Measurements from ENCODE around the gene ATP4A. TPM values are rescaled to one million over a fixed set of nuclear protein-coding genes. Genes with fewer than 3 reads are reported as not detected.

Gene ATP4A
- total RNA-seq, 1 donor from 2014 or later = not detected

- Mint-ChIP-seq H3K27ac (no peak overlapping the region), H3K4me1 (ENCODE audit: low read depth) (peaks cover 13% of the 10 kb centered on the region), H3K27me3 (peaks cover 11% of the 10 kb centered on the region), H3K9me3 (ENCODE audit: low read depth) (no peaks in the 10 kb centered on the region), H3K4me3 (ENCODE audit: low read depth) (peak overlapping the region; percentile 42), H3K36me3 (ENCODE audit: insufficient read depth) (peaks cover 3% of the 10 kb centered on the region)
- DNase-seq (ENCODE audit: low spot score, unreplicated experiment) = peak; percentile 43
- TF ChIP-seq, protein P1, sequence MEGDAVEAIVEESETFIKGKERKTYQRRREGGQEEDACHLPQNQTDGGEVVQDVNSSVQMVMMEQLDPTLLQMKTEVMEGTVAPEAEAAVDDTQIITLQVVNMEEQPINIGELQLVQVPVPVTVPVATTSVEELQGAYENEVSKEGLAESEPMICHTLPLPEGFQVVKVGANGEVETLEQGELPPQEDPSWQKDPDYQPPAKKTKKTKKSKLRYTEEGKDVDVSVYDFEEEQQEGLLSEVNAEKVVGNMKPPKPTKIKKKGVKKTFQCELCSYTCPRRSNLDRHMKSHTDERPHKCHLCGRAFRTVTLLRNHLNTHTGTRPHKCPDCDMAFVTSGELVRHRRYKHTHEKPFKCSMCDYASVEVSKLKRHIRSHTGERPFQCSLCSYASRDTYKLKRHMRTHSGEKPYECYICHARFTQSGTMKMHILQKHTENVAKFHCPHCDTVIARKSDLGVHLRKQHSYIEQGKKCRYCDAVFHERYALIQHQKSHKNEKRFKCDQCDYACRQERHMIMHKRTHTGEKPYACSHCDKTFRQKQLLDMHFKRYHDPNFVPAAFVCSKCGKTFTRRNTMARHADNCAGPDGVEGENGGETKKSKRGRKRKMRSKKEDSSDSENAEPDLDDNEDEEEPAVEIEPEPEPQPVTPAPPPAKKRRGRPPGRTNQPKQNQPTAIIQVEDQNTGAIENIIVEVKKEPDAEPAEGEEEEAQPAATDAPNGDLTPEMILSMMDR (IDR thresholded peaks at IDR 0.05; ENCODE audit: unreplicated experiment) = peak; percentile 81
Measured at GRCh38 chr19:35549174-35549788, 14.2 kb downstream of the ATP4A start.

DNA sequence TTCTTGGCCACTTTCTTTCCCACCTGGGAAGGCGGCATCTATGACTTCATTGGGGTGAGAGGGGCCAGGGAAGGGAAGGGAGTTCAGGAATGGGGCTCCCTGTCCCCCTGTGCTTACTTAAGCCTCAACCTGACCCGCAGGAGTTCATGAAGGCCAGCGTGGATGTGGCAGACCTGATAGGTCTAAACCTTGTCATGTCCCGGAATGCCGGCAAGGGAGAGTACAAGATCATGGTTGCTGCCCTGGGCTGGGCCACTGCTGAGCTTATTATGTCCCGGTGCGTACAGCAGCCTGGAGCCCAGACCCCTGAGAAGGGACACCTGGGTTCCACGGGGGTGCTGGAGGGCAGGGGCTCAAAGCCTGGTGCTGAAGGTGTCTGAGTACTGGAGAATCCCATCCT, 16.9 kb downstream of the ATP4A start:
- no peak for DNase-seq (ENCODE audit: low spot score, unreplicated experiment)

DNA sequence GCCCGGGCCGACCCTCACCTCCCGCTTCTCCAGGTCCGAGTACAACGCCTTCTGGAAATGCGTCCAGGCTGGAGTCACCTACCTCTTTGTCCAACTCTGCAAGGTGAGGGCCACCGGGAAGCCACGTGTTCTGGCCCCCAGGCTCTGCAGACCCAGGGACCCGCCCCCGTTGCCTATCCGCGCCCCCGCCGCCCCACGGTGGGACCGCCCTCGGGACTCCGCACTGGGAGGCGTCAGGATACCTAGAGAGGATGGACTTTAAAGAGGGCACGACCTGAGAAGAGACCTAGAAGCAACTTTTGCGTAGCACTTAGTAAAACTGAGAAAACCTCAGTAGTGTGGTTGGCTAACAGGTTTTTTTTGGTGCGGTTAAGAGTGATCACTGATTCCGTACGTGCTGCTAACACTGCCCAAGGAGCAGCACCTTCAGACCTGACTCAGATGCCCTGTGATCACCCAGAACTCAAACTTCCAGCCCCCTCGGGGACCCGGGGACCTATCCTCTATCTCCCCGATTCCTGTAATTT, 17.5 kb downstream of the ATP4A start:
- peak overlapping the region; percentile 97 for H3K27ac Mint-ChIP-seq
- peaks cover 14% of the 10 kb centered on the region for H3K4me1 Mint-ChIP-seq (ENCODE audit: low read depth)
- DNase-seq (ENCODE audit: low spot score, unreplicated experiment) = peak; percentile 24
- H3K4me3 Mint-ChIP-seq (ENCODE audit: low read depth) = peak overlapping the region; percentile 96
- no peaks in the 10 kb centered on the region for H3K9me3 Mint-ChIP-seq (ENCODE audit: low read depth)
- no peaks in the 10 kb centered on the region for H3K27me3 Mint-ChIP-seq
- TF ChIP-seq, protein P1 (IDR thresholded peaks at IDR 0.05; ENCODE audit: unreplicated experiment) = no peak
- H3K36me3 Mint-ChIP-seq (ENCODE audit: insufficient read depth) = peaks cover 3% of the 10 kb centered on the region

More for the DNA sequence above, 16.9 kb downstream of the ATP4A start:
- Mint-ChIP-seq H3K27me3 (no peaks in the 10 kb centered on the region), H3K9me3 (ENCODE audit: low read depth) (no peaks in the 10 kb centered on the region), H3K4me3 (ENCODE audit: low read depth) (peak overlapping the region; percentile 96), H3K27ac (peak overlapping the region; percentile 97), H3K4me1 (ENCODE audit: low read depth) (peaks cover 14% of the 10 kb centered on the region), H3K36me3 (ENCODE audit: insufficient read depth) (peaks cover 3% of the 10 kb centered on the region)
- TF ChIP-seq, protein P1 (IDR thresholded peaks at IDR 0.05; ENCODE audit: unreplicated experiment) = no peak

DNA sequence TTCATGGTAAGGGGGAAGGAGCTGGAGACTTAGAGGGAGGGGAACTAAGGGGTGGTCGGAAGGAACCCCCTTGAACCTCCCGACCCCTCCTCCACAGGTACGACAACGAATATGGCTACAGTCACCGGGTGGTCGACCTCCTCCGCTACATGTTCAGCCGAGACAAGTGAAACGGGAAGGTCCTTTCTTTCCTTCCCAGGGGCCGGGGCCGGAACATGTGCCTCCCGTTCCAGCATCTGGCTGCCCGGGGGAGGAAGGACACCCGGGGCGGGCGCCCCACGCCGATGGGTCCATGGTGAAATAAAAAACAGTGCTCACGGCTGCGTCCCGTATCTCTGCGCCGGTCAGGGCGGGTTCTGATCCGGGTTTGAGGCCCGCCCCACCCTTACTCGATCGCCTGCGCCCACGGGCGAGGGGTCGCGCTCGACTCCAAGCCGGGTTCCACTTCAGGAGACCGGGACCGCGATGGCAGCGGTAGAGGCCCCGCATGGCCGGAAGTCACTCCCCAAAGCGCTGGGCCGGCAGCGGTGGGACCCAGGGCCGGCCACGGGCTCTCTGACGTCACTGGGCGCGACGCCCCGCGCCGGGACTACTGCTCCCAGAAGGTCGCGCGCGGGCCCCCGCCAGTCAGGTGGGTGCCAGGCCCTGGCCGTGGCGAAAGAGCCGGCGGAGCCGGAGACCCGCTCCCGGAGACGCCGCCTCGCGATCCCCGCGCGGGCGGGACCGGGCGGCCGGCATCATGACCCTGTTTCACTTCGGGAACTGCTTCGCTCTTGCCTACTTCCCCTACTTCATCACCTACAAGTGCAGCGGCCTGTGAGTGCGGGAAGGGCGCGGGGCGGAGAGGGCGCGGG, 18.2 kb downstream of the ATP4A start, which contains the start of gene TMEM147:
Gene TMEM147, plus strand, starts transcription at position 626 of the 854 bp plus-strand sequence. Its CDS starts 114 bp downstream, at position 740.
- peak within 1 kb of the TSS; percentile 97 for H3K27ac Mint-ChIP-seq
- no peaks in the 10 kb centered on the region for H3K27me3 Mint-ChIP-seq
- peaks cover 14% of the 10 kb centered on the region for H3K4me1 Mint-ChIP-seq (ENCODE audit: low read depth)
- peaks cover 4% of the 10 kb centered on the region for H3K36me3 Mint-ChIP-seq (ENCODE audit: insufficient read depth)
- H3K4me3 Mint-ChIP-seq (ENCODE audit: low read depth) = peak within 1 kb of the TSS; percentile 96
- no peaks in the 10 kb centered on the region for H3K9me3 Mint-ChIP-seq (ENCODE audit: low read depth)
- TF ChIP-seq, protein P1 (IDR thresholded peaks at IDR 0.05; ENCODE audit: unreplicated experiment) = no peak
- DNase-seq (ENCODE audit: low spot score, unreplicated experiment) = peak; percentile 86

GRCh38 chr19:35544110-35544802, 19.2 kb downstream of the ATP4A start:
- no peak for DNase-seq (ENCODE audit: low spot score, unreplicated experiment)
- peaks cover 4% of the 10 kb centered on the region for H3K36me3 Mint-ChIP-seq (ENCODE audit: insufficient read depth)
- TF ChIP-seq, protein P1 (IDR thresholded peaks at IDR 0.05; ENCODE audit: unreplicated experiment) = no peak
- H3K4me1 Mint-ChIP-seq (ENCODE audit: low read depth) = peaks cover 14% of the 10 kb centered on the region
- H3K4me3 Mint-ChIP-seq (ENCODE audit: low read depth) = peak overlapping the region; percentile 96
- H3K27me3 Mint-ChIP-seq = no peaks in the 10 kb centered on the region
- H3K27ac Mint-ChIP-seq = peak overlapping the region; percentile 83
- no peaks in the 10 kb centered on the region for H3K9me3 Mint-ChIP-seq (ENCODE audit: low read depth)
